ENCODE data around the gene HMGN4. TPM values are rescaled to one million over a fixed set of nuclear protein-coding genes. Genes with fewer than 3 reads are reported as not detected.

HMGN4 gene
- total and polyA plus RNA-seq, 9 of the 15 experiments (the other 6 are each of a cell fraction or from before 2014, with no cell fraction given) = 35.4 to 134 (median 94.1) TPM

- no peak for TF ChIP-seq ZBED1 (IDR thresholded peaks at IDR 0.05)
- TF ChIP-seq ZNF717 (CRISPR knock-in tag; IDR thresholded peaks at IDR 0.05) = no peak
- TF ChIP-seq POLR2B (IDR thresholded peaks at IDR 0.05; ENCODE audit: low read depth, partially characterized antibody) = no peak
- no peak for TF ChIP-seq HNRNPH1 (optimal IDR thresholded peaks at IDR 0.05; ENCODE audit: low read depth, low read length)
- peak; percentile 46 to 53; a peak in 1 of 4 replicates for TF ChIP-seq TRIM24 (IDR thresholded peaks at IDR 0.05)
- no peak for TF ChIP-seq ZFPM2 (CRISPR knock-in tag; IDR thresholded peaks at IDR 0.05)
- TF ChIP-seq STAG1 (CRISPR knock-in tag; IDR thresholded peaks at IDR 0.05; ENCODE audit: borderline replicate concordance) = no peak
- no peak for TF ChIP-seq CHD7 (IDR thresholded peaks at IDR 0.05; ENCODE audit: low read depth, low read length)
- no peak for TF ChIP-seq RBM25 (IDR thresholded peaks at IDR 0.05; ENCODE audit: low read depth, low read length, severe bottlenecking)
- no peak; the same call in 1 of the 2 replicates for TF ChIP-seq ZNF707 (CRISPR knock-in tag; conservative IDR thresholded peaks at IDR 0.05)
- 0 out of 2 replicates have a peak, but pooled peaks have one; percentile 35 for TF ChIP-seq CHD2 (IDR thresholded peaks at IDR 0.05; ENCODE audit: low read depth, low read length)
- TF ChIP-seq MXI1 (IDR thresholded peaks at IDR 0.05; ENCODE audit: low read depth, low read length) = no peak
- no peak for TF ChIP-seq SNRNP70 (optimal IDR thresholded peaks at IDR 0.05; ENCODE audit: low read depth, low read length)
- no peak for TF ChIP-seq HNRNPUL1 (IDR thresholded peaks at IDR 0.05; ENCODE audit: low read length)
- no peak for TF ChIP-seq SMARCA5 (IDR thresholded peaks at IDR 0.05)
- no peak for TF ChIP-seq KDM4B (IDR thresholded peaks at IDR 0.05; ENCODE audit: borderline replicate concordance in 2 of 2, low read depth in 1 of 2)
- no peak for TF ChIP-seq CREBBP (IDR thresholded peaks at IDR 0.05; ENCODE audit: low read depth, low read length)
- no peak; the same call in 1 of the 2 replicates for TF ChIP-seq TCF3 (CRISPR knock-in tag; IDR thresholded peaks at IDR 0.05)
- TF ChIP-seq U2AF1 (optimal IDR thresholded peaks at IDR 0.05; ENCODE audit: low read depth, low read length) = no peak
Measured at GRCh38 chr6:26556263-26557070, 18.3 kb downstream of the HMGN4 start (continued).

All from K562 (cell line).